GM20000 (cell line): ENCODE data around the gene QSOX2.

ENCODE experiments used
- DNase-seq: peaks from one replicate; pipeline ENCODE4 v3.0.0; 2012; ENCODE audit warnings: low spot score
- TF ChIP-seq, protein P1 (sequence below): IDR thresholded peaks from 2 replicates; pipeline ENCODE4 v1.5.1; 2012; ENCODE audit warnings: mild to moderate bottlenecking, control low read depth; ENCODE audit errors: extremely low read depth, missing control alignments

The QSOX2 gene

DNA sequence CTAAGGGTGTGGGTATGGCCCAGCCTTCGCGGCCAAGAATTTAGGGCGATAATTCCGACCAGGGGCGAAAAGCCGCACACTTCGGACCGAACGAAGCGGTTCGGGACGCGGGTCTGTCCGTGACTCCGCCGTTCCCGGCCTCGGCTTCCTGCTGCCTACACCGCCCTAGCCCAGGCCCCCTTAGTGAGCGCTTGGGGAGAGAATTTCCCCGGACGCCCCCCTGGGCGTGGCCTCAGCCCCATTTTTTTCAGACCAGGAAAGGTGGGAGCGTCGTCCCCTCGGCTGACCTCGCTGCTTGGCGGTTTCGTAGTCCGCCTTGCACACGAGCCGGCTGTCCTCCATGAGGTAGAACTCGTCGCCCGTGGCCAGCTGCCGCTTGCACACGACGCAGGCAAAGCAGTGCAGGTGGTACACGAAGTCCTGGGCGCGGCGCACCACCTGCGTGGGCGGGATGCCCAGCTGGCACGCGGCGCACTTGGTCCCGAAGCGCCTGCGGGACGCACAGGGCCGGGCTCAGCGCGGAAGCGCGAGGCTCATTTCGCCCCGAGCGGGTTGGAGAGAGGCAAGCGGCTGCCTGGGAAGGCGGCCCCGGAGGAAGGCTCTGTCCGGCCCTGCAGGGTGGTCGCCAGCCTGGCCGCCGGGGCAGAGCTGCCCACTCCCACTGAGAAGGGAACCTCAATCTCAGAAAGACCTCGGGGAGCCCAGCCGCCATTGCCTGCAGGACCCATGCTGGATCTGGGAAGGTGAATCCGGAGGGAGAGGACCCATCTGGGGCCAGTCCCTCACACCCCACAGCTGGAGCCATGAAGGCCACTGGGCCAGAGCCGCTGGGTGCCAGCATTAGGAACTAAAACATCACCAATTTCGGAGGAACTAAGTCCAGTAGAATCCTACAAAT is 46.0 kb downstream of the QSOX2 start:
- TF ChIP-seq, protein P1, sequence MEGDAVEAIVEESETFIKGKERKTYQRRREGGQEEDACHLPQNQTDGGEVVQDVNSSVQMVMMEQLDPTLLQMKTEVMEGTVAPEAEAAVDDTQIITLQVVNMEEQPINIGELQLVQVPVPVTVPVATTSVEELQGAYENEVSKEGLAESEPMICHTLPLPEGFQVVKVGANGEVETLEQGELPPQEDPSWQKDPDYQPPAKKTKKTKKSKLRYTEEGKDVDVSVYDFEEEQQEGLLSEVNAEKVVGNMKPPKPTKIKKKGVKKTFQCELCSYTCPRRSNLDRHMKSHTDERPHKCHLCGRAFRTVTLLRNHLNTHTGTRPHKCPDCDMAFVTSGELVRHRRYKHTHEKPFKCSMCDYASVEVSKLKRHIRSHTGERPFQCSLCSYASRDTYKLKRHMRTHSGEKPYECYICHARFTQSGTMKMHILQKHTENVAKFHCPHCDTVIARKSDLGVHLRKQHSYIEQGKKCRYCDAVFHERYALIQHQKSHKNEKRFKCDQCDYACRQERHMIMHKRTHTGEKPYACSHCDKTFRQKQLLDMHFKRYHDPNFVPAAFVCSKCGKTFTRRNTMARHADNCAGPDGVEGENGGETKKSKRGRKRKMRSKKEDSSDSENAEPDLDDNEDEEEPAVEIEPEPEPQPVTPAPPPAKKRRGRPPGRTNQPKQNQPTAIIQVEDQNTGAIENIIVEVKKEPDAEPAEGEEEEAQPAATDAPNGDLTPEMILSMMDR: no peak
- peak; percentile 47 for DNase-seq

DNA sequence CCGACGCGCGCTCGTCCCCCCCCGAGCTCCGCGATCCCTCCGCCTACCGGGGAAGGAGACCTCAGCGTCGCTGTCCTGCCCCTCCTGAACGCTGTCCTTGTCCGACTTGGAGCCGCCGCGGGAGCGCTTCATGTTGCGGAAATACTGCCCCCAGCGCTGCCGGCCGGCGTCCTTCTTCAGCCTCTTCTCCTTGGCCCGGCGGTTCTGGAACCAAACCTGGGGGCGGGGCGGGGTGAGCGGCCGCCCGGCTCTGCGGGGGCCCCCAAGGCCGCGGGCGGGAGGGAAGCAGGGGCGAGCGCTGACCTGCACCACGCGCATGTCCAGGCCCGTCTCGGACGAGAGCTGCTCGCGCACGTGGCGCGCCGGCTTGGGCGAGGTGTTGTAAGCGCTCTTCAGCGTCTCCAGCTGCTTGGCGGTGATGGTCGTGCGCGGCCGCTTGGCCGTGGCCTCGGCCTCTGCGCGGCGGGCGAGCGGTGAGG is 47.0 kb downstream of the QSOX2 start:
- TF ChIP-seq, protein P1: no peak
- DNase-seq: peak; percentile 61

DNA sequence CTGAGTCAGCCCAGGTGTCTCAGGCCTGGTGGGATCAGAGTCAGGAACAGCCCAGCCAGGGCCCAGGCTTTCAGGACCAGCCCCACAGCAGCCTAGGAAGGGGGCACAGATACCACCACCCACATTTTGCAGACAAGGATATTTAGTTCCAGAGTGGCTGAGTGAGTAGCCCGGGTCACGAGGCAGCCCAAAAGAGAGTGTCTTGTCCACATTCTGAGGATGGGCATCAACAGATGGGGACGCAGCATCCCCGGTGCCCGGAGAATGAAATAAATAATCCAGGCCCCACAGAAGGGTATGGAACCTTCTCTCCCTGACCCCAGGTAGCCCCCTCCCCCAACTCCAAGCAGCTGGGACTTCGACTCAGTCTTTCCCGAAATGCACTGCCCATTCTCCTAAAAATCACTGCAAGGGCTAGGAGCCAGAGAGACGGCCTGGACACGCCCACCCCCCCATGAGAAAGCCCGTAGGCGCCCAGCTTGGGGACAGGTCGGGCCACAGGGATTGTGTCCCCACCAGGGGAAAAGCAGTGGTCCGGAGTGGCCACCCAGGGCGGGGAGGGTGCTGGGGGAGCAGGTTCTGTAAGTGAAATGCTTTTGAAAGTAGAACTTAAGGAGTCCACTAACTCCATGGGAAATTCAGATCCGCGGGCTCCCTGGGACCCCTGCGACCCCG is 47.5 kb downstream of the QSOX2 start:
- DNase-seq: peak; percentile 48
- TF ChIP-seq, protein P1: no peak

DNA sequence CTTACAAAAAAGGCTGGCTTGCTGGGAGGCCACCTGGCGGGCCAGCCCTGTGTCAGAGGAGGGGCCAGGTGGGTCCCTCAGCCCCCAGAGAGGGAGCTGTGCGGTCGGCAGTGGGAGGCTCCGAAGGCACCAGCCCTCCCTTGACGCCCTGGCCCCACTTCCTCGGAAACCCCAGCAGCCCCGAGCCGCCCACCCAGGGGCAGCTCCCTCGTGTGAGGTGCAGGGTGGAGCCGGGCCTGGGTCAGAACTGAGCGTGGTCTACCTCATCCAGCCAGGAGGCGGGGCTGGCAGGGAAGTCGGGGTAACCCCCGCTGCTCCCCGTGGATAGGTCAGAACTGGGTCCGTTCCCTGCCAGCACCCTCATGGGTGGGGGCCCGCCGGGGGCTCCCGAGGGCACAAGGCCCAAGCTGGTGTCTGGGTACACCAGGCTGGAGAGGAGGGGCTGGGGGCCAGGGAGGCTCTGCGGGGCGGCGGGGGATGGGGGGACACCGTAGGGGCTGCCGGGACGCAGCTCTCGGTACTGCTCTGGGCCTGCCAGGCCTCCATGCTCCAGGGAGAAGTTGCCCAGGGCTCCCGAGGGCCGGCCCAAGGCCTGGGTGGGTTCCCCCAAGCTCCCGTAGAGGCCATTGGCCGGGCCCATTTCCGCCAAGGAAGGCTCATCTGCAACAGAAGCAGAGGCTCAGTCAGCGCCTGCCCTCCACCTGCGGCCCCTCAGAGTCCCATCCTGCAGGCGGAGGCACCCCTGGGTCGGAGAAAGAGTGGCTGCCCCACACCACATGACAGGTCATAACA is 48.3 kb downstream of the QSOX2 start:
- peak; percentile 49 for DNase-seq
- TF ChIP-seq, protein P1: no peak

DNA sequence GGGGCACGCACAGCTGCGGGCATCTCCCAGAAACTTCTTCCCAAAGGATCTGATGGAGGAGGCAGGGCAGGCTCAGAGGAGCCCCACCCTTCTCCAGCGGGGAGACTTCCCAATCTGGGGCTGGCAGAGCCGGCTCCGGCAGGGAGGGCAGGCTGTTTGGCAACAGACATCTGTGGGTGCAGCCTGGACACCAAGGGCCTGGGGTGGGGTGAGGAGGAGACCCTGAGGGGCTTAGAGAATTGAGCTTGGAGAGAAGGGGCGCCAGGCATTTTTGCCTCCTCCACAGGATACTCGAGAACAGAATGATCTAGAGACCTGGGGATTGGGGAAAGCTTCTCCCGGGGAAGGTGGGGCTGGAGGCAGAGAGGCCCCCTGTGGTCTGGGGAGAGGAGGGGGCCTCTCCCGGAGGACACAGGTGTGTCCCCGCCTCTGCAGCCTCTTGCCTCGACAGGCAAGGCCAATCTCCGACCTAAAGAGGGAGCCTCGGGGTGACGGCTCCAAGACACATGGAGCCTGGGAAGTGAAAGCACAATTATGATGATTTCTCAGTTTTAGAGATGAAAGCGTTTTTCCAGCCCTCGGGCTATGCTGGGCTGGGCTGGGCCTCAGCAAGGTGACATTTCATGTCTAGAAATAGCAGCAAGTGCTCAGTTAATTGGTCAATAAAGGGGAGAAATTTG is 49.1 kb downstream of the QSOX2 start:
- TF ChIP-seq, protein P1: no peak
- no peak for DNase-seq

DNA sequence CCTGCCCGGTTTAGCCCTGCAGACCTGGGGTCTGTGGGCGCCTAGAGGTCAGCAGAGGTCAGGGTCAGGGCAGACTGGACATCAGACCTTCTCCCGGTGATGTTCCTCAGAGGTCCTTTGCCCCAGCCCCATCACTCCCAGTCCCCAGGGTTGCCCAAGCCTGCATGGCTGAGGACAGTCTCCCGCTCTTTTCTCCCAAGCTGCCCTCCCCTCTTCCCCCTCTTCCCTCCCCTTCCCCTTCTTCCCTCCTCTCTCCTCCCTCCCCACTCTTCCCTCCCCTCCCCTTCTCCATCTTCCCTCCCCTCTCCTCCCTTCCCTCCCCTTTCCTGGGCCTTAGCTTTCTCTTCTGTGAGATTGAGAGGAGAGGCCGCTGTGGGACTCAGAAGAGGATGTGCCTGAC is 51.1 kb downstream of the QSOX2 start:
- no peak for DNase-seq

More for the DNA sequence above, 51.1 kb downstream of the QSOX2 start:
- TF ChIP-seq, protein P1: no peak
